ENCODE results near the gene ACTR5.

Gene ACTR5

DNA sequence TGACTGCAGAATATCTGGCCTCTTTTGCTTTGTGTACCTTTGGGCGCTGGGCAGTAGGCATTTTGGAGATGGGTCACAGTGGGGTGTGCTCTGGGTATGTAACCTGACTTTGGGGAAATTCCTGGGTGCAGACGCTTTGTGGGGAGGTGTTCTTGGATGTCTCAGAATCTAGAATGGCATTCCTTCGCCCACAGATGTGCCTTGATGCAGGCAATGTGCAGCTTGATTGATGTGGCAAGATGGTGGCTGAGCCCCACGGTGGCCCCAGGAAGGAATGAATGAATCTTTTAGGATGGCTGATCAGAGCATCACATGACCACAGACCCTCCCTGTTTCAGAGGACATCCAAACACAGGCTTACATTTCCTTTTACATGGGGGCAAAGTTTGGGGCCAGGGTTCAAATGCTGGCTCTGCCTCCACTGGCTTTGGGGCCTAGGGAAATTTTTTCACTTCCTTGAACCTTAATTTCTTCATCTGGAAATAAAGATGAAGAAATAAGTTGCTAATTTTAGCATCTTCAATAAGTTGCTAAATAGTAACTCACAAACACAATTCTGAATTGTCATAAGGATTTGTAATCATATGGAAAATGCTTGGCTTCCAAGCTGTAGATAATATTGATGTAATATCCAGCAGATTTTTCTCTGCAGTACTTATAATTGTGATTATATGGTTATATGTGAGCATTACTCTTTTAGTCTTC, 62.8 kb downstream of the ACTR5 start:
- Histone ChIP-seq H3K27ac (ENCODE audit: extremely low read depth, low read depth, low read length) (no peak overlapping the region), H3K9me3 (ENCODE audit: control insufficient read depth, insufficient read depth, low read depth, low read length) (no peaks in the 10 kb centered on the region), H3K36me3 (ENCODE audit: control insufficient read depth in 2 of 2, insufficient read depth in 1 of 2, low read length in 2 of 2) (no peaks in the 10 kb centered on the region), H3K4me3 (ENCODE audit: low read depth, low read length) (no peak overlapping the region), H3K4me1 (ENCODE audit: control insufficient read depth, insufficient read depth, low read length) (no peaks in the 10 kb centered on the region)
- TF ChIP-seq MEIS1 (CRISPR knock-in tag; IDR thresholded peaks at IDR 0.05; ENCODE audit: borderline replicate concordance) (no peak), SP2 (tag by site-specific recombination; IDR thresholded peaks at IDR 0.05) (no peak)
- TF ChIP-seq, protein P1, sequence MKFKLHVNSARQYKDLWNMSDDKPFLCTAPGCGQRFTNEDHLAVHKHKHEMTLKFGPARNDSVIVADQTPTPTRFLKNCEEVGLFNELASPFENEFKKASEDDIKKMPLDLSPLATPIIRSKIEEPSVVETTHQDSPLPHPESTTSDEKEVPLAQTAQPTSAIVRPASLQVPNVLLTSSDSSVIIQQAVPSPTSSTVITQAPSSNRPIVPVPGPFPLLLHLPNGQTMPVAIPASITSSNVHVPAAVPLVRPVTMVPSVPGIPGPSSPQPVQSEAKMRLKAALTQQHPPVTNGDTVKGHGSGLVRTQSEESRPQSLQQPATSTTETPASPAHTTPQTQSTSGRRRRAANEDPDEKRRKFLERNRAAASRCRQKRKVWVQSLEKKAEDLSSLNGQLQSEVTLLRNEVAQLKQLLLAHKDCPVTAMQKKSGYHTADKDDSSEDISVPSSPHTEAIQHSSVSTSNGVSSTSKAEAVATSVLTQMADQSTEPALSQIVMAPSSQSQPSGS (tag by site-specific recombination; IDR thresholded peaks at IDR 0.05; ENCODE audit: low read depth): no peak
- TF ChIP-seq, protein P2, sequence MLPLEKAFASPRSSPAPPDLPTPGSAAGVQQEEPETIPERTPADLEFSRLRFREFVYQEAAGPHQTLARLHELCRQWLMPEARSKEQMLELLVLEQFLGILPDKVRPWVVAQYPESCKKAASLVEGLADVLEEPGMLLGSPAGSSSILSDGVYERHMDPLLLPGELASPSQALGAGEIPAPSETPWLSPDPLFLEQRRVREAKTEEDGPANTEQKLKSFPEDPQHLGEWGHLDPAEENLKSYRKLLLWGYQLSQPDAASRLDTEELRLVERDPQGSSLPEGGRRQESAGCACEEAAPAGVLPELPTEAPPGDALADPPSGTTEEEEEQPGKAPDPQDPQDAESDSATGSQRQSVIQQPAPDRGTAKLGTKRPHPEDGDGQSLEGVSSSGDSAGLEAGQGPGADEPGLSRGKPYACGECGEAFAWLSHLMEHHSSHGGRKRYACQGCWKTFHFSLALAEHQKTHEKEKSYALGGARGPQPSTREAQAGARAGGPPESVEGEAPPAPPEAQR (tag by site-specific recombination; IDR thresholded peaks at IDR 0.05): no peak
- TF ChIP-seq, protein P3, sequence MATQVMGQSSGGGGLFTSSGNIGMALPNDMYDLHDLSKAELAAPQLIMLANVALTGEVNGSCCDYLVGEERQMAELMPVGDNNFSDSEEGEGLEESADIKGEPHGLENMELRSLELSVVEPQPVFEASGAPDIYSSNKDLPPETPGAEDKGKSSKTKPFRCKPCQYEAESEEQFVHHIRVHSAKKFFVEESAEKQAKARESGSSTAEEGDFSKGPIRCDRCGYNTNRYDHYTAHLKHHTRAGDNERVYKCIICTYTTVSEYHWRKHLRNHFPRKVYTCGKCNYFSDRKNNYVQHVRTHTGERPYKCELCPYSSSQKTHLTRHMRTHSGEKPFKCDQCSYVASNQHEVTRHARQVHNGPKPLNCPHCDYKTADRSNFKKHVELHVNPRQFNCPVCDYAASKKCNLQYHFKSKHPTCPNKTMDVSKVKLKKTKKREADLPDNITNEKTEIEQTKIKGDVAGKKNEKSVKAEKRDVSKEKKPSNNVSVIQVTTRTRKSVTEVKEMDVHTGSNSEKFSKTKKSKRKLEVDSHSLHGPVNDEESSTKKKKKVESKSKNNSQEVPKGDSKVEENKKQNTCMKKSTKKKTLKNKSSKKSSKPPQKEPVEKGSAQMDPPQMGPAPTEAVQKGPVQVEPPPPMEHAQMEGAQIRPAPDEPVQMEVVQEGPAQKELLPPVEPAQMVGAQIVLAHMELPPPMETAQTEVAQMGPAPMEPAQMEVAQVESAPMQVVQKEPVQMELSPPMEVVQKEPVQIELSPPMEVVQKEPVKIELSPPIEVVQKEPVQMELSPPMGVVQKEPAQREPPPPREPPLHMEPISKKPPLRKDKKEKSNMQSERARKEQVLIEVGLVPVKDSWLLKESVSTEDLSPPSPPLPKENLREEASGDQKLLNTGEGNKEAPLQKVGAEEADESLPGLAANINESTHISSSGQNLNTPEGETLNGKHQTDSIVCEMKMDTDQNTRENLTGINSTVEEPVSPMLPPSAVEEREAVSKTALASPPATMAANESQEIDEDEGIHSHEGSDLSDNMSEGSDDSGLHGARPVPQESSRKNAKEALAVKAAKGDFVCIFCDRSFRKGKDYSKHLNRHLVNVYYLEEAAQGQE (tag by site-specific recombination; IDR thresholded peaks at IDR 0.05): no peak
- ChIA-PET POLR2A (no interaction called here), CTCF (no interaction called here)

DNA sequence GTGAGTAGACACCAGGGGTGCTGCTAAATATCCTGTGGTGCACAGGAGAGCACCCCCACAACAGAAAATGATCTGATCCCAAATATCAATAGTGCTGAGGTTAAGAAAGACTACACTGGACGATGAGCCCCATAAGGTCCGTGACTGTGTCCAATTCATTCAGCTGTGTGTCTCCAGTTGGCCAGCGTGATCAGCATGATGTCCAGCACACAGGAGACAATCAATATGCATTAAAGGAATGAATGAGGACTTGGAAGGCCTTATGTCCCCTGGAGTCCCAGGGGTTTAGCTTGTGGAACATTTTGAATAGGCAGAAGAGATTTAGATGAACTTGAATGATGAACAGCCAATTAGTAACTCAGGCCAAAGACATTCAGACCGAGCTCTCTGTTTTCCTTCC, 63.5 kb downstream of the ACTR5 start:
- ChIA-PET POLR2A (no interaction called here), CTCF (no interaction called here)
- Histone ChIP-seq H3K27ac (ENCODE audit: extremely low read depth, low read depth, low read length) (no peak overlapping the region), H3K36me3 (ENCODE audit: control insufficient read depth in 2 of 2, insufficient read depth in 1 of 2, low read length in 2 of 2) (no peaks in the 10 kb centered on the region), H3K4me3 (ENCODE audit: low read depth, low read length) (no peak overlapping the region), H3K4me1 (ENCODE audit: control insufficient read depth, insufficient read depth, low read length) (no peaks in the 10 kb centered on the region), H3K9me3 (ENCODE audit: control insufficient read depth, insufficient read depth, low read depth, low read length) (no peaks in the 10 kb centered on the region)
- no peak for TF ChIP-seq ZNF114 (tag by site-specific recombination; IDR thresholded peaks at IDR 0.05)
- TF ChIP-seq, protein P4, sequence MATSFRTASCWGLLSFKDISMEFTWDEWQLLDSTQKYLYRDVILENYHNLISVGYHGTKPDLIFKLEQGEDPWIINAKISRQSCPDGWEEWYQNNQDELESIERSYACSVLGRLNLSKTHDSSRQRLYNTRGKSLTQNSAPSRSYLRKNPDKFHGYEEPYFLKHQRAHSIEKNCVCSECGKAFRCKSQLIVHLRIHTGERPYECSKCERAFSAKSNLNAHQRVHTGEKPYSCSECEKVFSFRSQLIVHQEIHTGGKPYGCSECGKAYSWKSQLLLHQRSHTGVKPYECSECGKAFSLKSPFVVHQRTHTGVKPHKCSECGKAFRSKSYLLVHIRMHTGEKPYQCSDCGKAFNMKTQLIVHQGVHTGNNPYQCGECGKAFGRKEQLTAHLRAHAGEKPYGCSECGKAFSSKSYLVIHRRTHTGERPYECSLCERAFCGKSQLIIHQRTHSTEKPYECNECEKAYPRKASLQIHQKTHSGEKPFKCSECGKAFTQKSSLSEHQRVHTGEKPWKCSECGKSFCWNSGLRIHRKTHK (tag by site-specific recombination; IDR thresholded peaks at IDR 0.05): peak; percentile 72

DNA sequence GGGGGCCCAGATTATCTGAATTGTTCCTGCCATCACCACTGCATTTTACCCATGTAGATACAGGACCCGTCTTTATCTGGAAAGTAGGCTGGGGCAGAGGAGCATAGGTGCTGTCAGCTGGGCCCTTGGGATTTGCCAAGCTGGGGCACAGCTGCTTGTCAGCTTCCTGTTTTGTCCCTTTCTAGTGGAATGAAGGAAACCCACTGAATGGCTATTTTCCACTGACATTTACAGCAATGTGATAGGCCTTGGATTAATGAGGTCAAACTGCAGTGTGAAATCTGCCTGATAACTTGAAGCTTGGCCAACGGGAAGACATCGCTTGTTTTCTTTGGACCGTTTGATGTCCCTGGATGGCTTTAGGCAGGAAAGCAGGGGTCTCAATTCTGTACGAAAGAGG, 63.9 kb downstream of the ACTR5 start:
- no peaks in the 10 kb centered on the region for H3K36me3 ChIP-seq (ENCODE audit: control insufficient read depth in 2 of 2, insufficient read depth in 1 of 2, low read length in 2 of 2)
- H3K9me3 ChIP-seq (ENCODE audit: control insufficient read depth, insufficient read depth, low read depth, low read length): no peaks in the 10 kb centered on the region
- CTCF ChIA-PET: no interaction called here
- TF ChIP-seq ZNF658 (tag by site-specific recombination; IDR thresholded peaks at IDR 0.05) (no peak), ZBTB20 (tag by site-specific recombination; IDR thresholded peaks at IDR 0.05) (no peak), MEIS1 (CRISPR knock-in tag; IDR thresholded peaks at IDR 0.05; ENCODE audit: borderline replicate concordance) (no peak), ZNF654 (tag by site-specific recombination; IDR thresholded peaks at IDR 0.05; ENCODE audit: low read depth) (no peak), YY1 (tag by site-specific recombination; IDR thresholded peaks at IDR 0.05) (no peak), ZNF76 (tag by site-specific recombination; IDR thresholded peaks at IDR 0.05; ENCODE audit: borderline replicate concordance, low read depth) (no peak), ZNF214 (tag by site-specific recombination; IDR thresholded peaks at IDR 0.05; ENCODE audit: borderline replicate concordance) (no peak), ZNF768 (tag by site-specific recombination; IDR thresholded peaks at IDR 0.05) (no peak), SALL2 (tag by site-specific recombination; IDR thresholded peaks at IDR 0.05; ENCODE audit: borderline replicate concordance) (no peak), ZNF114 (tag by site-specific recombination; IDR thresholded peaks at IDR 0.05) (no peak), ZNF571 (tag by site-specific recombination; IDR thresholded peaks at IDR 0.05) (no peak)
- TF ChIP-seq, protein P5, sequence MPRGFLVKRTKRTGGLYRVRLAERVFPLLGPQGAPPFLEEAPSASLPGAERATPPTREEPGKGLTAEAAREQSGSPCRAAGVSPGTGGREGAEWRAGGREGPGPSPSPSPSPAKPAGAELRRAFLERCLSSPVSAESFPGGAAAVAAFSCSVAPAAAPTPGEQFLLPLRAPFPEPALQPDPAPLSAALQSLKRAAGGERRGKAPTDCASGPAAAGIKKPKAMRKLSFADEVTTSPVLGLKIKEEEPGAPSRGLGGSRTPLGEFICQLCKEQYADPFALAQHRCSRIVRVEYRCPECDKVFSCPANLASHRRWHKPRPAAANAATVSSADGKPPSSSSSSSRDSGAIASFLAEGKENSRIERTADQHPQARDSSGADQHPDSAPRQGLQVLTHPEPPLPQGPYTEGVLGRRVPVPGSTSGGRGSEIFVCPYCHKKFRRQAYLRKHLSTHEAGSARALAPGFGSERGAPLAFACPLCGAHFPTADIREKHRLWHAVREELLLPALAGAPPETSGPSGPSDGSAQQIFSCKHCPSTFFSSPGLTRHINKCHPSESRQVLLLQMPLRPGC (tag by site-specific recombination; IDR thresholded peaks at IDR 0.05): no peak
- TF ChIP-seq, protein P6, sequence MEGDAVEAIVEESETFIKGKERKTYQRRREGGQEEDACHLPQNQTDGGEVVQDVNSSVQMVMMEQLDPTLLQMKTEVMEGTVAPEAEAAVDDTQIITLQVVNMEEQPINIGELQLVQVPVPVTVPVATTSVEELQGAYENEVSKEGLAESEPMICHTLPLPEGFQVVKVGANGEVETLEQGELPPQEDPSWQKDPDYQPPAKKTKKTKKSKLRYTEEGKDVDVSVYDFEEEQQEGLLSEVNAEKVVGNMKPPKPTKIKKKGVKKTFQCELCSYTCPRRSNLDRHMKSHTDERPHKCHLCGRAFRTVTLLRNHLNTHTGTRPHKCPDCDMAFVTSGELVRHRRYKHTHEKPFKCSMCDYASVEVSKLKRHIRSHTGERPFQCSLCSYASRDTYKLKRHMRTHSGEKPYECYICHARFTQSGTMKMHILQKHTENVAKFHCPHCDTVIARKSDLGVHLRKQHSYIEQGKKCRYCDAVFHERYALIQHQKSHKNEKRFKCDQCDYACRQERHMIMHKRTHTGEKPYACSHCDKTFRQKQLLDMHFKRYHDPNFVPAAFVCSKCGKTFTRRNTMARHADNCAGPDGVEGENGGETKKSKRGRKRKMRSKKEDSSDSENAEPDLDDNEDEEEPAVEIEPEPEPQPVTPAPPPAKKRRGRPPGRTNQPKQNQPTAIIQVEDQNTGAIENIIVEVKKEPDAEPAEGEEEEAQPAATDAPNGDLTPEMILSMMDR (tag by site-specific recombination; IDR thresholded peaks at IDR 0.05): no peak
- no peaks in the 10 kb centered on the region for H3K4me1 ChIP-seq (ENCODE audit: control insufficient read depth, insufficient read depth, low read length)
- POLR2A ChIA-PET: no interaction called here
- H3K4me3 ChIP-seq (ENCODE audit: low read depth, low read length): no peak overlapping the region
- H3K27ac ChIP-seq (ENCODE audit: extremely low read depth, low read depth, low read length): no peak overlapping the region

Data from HEK293 (cell line).